ENCODE results near the gene CDH23. TPM values are rescaled to one million over a fixed set of nuclear protein-coding genes. Genes with fewer than 3 reads are reported as not detected.

CDH23 gene
- total and polyA plus RNA-seq, 8 donors: 3.4 to 64.6 (median 9.9) TPM

DNA sequence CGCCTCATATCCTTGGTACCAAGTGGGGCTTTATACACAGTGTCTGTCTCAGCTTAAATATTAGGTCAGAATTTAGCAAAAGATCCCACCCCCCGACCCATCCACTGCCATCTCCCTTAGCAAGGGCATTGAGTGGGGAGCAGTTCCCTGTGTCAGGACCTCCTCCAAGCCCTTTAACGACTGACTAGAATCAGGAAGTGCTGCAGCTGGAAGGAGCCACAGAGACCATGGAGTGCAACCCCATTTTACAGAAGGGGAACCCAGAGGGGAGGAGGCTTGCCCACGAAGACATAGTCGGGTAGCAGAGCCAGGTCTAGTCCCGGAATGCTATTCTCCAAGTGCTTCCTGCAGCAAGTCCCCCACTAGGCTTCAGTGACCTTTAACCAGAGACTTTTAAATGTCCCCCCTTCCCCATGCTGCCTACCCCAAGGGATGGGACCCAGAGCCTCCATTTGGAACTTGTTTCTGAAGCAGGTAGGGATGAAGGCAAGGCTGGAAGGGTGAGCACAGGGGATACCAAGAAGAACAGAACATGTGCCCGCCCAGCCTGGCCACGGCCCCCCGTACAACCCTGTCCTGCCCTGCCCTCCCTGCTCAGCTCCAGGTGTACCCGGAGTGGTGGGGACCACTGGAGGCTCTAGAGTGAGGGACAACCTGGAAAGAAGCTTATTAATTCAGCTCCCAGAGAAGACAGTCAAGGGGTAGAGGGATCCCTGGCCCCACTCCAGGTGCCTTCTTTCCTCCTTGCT, 281.5 kb downstream of the CDH23 start:
- Histone ChIP-seq H3K4me1 (no peaks in the 10 kb centered on the region), H3K4me3 (no peak overlapping the region), H3K27ac (no peak overlapping the region), H3K36me3 (no peaks in the 10 kb centered on the region), H3K9me3 (no peaks in the 10 kb centered on the region), H3K27me3 (no peaks in the 10 kb centered on the region)
- DNase-seq: no peak
- TF ChIP-seq CTCF (IDR thresholded peaks at IDR 0.05): no peak
- FAIRE-seq: no peak
- intact Hi-C loops (cut with DNase I): no loop called here
- WGBS, 2 donors: 64 to 71% methylated on average over 10 of the region's 10 CpGs
- no peak for ATAC-seq

GRCh38 chr10:71679425-71679824, 282.7 kb downstream of the CDH23 start:
- no peak overlapping the region for H3K27ac ChIP-seq
- ATAC-seq: no peak

GRCh38 chr10:71681977-71682376, 285.3 kb downstream of the CDH23 start:
- WGBS, 2 donors: 77 to 79% methylated on average over 5 of the region's 5 CpGs
- FAIRE-seq: no peak
- intact Hi-C loops (cut with DNase I): no loop called here
- ATAC-seq: no peak
- no peaks in the 10 kb centered on the region for H3K27me3 ChIP-seq
- H3K4me3 ChIP-seq: no peak overlapping the region
- H3K9me3 ChIP-seq: no peaks in the 10 kb centered on the region
- H3K27ac ChIP-seq: no peak overlapping the region
- no peak for TF ChIP-seq CTCF (IDR thresholded peaks at IDR 0.05)
- H3K4me1 ChIP-seq: no peaks in the 10 kb centered on the region
- H3K36me3 ChIP-seq: no peaks in the 10 kb centered on the region
- no peak for DNase-seq

More at GRCh38 chr10:71679425-71679824, 282.7 kb downstream of the CDH23 start:
- WGBS, 2 donors: 71 to 78% methylated on average over 9 of the region's 9 CpGs
- intact Hi-C loops (cut with DNase I): no loop called here
- Histone ChIP-seq H3K27me3 (no peaks in the 10 kb centered on the region), H3K4me3 (no peak overlapping the region), H3K4me1 (no peaks in the 10 kb centered on the region), H3K9me3 (no peaks in the 10 kb centered on the region), H3K36me3 (no peaks in the 10 kb centered on the region)
- DNase-seq (no peak), FAIRE-seq (no peak)
- TF ChIP-seq CTCF (IDR thresholded peaks at IDR 0.05): no peak

- TF ChIP-seq CTCF (IDR thresholded peaks at IDR 0.05): no peak
- intact Hi-C loops (cut with DNase I): no loop called here
- no peaks in the 10 kb centered on the region for H3K4me1 ChIP-seq
- H3K36me3 ChIP-seq: no peaks in the 10 kb centered on the region
- H3K9me3 ChIP-seq: no peaks in the 10 kb centered on the region
- H3K4me3 ChIP-seq: no peak overlapping the region
- no peak for DNase-seq
- no peak for FAIRE-seq
- WGBS, 2 donors: 67 to 81% methylated on average over 7 of the region's 7 CpGs
- H3K27me3 ChIP-seq: no peaks in the 10 kb centered on the region
- no peak for ATAC-seq
- H3K27ac ChIP-seq: no peak overlapping the region
Measured at GRCh38 chr10:71683301-71683700, 286.6 kb downstream of the CDH23 start.
